PC-3 (cell line): Measurements from ENCODE around the gene ADARB2. TPM values are rescaled to one million over a fixed set of nuclear protein-coding genes. Genes with fewer than 3 reads are reported as not detected.

ENCODE experiments used
- ATAC-seq: fragments of 200-7000 bp; cut with Tn5 transposase; 2 replicates; pipeline ENCODE4 v1.9.1; 2020; ENCODE audit warnings: mild to moderate bottlenecking, moderate library complexity
- BruUV-seq: library from RNA; stranded (reverse); fragments of 400-500 nt; replicated peaks from 2 replicates; lab custom pipeline; 2021; lab: Mats Ljungman, UMichigan
- CTCF ChIA-PET: fragments of 300-600 bp; sonication (Branson Sonifier 250); formaldehyde crosslinking; loops from one replicate; lab custom pipeline; 2022; ENCODE audit warnings: antibody characterized with exemption; lab: Charles Lee
- POLR2A ChIA-PET: fragments of 300-600 bp; sonication (Branson Sonifier 250); formaldehyde crosslinking; loops from one replicate; lab custom pipeline; 2022; ENCODE audit warnings: antibody characterized with exemption; ENCODE audit not compliant: unreplicated experiment; lab: Charles Lee
- DNase-seq: peaks from one replicate; pipeline ENCODE4 v3.0.0-alpha.2; 2015
- H2AFZ ChIP-seq: fragments of 300-600 bp; sonication (generic); 2 replicates; pipeline ENCODE4 v1.6.0; 2016; ENCODE audit warnings: antibody characterized with exemption, low read length
- H3F3A ChIP-seq: fragments of 300-600 bp; sonication (generic); one replicate; pipeline ENCODE4 v1.6.0; 2017; ENCODE audit warnings: antibody characterized with exemption, low read length, control low read depth, mild to moderate bottlenecking; ENCODE audit not compliant: unreplicated experiment
- H3K27ac ChIP-seq: fragments of 300-600 bp; sonication (generic); 2 replicates; pipeline ENCODE4 v1.5.1; 2016; ENCODE audit warnings: mild to moderate bottlenecking, low read length
- H3K27me3 ChIP-seq: fragments of 300-600 bp; sonication (generic); 2 replicates; pipeline ENCODE4 v1.6.1; 2016; ENCODE audit warnings: low read length, mixed read lengths
- H3K36me3 ChIP-seq: fragments of 300-600 bp; sonication (generic); 2 replicates; pipeline ENCODE4 v1.6.1; 2016; ENCODE audit warnings: low read depth, mixed run types, low read length, mixed read lengths
- H3K4me1 ChIP-seq: fragments of 300-600 bp; sonication (generic); 2 replicates; pipeline ENCODE4 v1.5.1; 2016; ENCODE audit warnings: low read length; ENCODE audit not compliant: insufficient read depth
- H3K4me2 ChIP-seq: fragments of 300-600 bp; sonication (generic); 2 replicates; pipeline ENCODE4 v1.6.0; 2016; ENCODE audit warnings: low read length
- H3K4me3 ChIP-seq: fragments of 300-600 bp; sonication (generic); 2 replicates; pipeline ENCODE4 v1.5.1; 2016; ENCODE audit warnings: mild to moderate bottlenecking, low read length, mixed read lengths
- H3K79me2 ChIP-seq: fragments of 300-600 bp; sonication (generic); 2 replicates; pipeline ENCODE4 v1.6.1; 2017; ENCODE audit warnings: low read length, mixed read lengths
- H3K9ac ChIP-seq: fragments of 300-600 bp; sonication (generic); 2 replicates; pipeline ENCODE4 v1.6.0; 2016; ENCODE audit warnings: mild to moderate bottlenecking, low read length
- H3K9me2 ChIP-seq: fragments of 300-600 bp; sonication (generic); replicated peaks from 2 replicates; pipeline ENCODE4 v1.6.1; 2016; ENCODE audit warnings: mixed run types, low read length, mixed read lengths
- H3K9me3 ChIP-seq: fragments of 300-600 bp; sonication (generic); 2 replicates; pipeline ENCODE4 v1.6.1; 2016; ENCODE audit warnings: low read length, mixed read lengths
- H4K20me1 ChIP-seq: fragments of 300-600 bp; sonication (generic); 2 replicates; pipeline ENCODE4 v1.6.1; 2016; ENCODE audit warnings: low read length, mixed read lengths
- EZH2 ChIP-seq: fragments of 300-600 bp; sonication (generic); IDR thresholded peaks from one replicate; pipeline ENCODE4 v1.6.1; 2017; ENCODE audit warnings: antibody characterized with exemption, mild to moderate bottlenecking, low read length; ENCODE audit not compliant: unreplicated experiment
- EZH2phosphoT487 ChIP-seq: fragments of 300-600 bp; sonication (generic); IDR thresholded peaks from 2 replicates; pipeline ENCODE4 v1.6.1; 2018; ENCODE audit warnings: mild to moderate bottlenecking, antibody characterized with exemption, low read length, borderline replicate concordance
- intact Hi-C: fragments of 100-400 bp; cut with micrococcal nuclease; formaldehyde crosslinking; loops from 2 replicates; pipeline ENCODE4 v1.9.0; 2023
- total RNA-seq: library from RNA; depleted of rRNA; stranded (reverse); fragments of >200 nt; gene quantifications from 2 replicates; pipeline ENCODE4 v1.2.3, GENCODE V29; 2014
- TF ChIP-seq, protein P1 (sequence below): fragments of 300-600 bp; sonication (generic); conservative IDR thresholded peaks from 2 replicates; pipeline ENCODE4 v1.5.1; 2017; ENCODE audit warnings: antibody characterized with exemption, low read depth, mild to moderate bottlenecking, low read length

ADARB2 gene
- total RNA-seq, 1 experiment from 2014 or later, result not detected

DNA sequence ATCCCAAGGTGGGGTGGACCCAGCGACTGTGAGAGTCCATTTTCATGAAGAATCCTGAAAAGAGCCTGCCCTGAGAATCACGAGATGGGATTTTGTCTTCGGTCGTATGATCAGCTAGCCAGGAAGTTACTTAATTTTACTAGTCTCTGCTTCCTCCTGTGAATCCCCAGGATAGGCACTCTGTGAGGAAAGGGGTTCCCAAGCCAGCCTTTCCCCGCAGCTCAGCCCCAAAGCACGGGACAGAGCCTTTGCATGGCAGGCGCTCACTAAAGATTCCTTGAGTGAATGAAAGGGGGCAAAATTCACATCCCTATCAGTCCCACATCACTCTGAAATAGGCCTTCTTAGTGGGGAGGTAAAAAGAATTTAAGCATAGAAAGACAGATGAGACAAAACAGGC lies 219.6 kb downstream of the ADARB2 start:
- no TSS peak for BruUV-seq

DNA sequence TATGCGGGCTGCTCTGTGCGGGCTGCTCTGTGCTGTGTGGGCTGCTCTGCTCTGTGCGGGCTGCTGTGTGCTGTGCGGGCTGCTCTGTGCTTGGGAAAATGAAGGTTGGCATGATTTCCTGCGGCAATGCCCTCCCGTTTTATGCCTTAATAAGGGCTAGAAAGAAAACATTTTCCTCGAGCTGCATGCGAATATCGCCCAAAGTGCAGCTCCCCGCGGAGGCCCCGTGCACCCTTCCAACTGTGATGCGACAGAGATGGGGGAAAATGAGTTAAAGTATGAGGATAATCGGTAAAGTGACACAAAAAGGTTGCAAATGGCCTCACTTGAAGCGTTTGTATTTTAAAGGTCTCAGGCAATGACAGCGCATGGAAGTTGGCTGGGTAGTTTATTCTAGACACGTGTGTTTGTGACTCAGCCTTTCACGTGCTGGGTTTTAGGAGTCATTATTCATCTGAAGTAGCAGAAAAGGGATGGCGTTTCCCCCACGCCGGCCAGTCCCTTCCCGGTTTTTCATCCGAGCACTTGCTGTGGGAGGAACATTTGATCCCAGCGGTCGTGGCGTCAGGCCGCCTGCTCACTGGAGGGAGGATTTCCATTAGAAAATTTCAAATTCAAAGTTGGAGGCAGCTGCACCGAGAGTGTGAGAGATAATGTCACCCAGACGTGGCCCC lies 220.7 kb downstream of the ADARB2 start:
- Histone ChIP-seq H3K27ac (no peak overlapping the region), H3K36me3 (no peaks in the 10 kb centered on the region), H3K27me3 (no peaks in the 10 kb centered on the region), H3K4me3 (no peak overlapping the region), H3K79me2 (no peaks in the 10 kb centered on the region), H3K4me1 (no peaks in the 10 kb centered on the region), H3K9me2 (no peaks in the 10 kb centered on the region), H2AFZ (no peak overlapping the region), H3F3A (no peaks in the 10 kb centered on the region), H4K20me1 (no peaks in the 10 kb centered on the region), H3K9ac (no peak overlapping the region), H3K4me2 (no peak overlapping the region), H3K9me3 (no peaks in the 10 kb centered on the region)
- BruUV-seq, result no TSS peak
- CTCF ChIA-PET, result no interaction called here
- intact Hi-C loops, result no loop called here
- ATAC-seq (no peak), DNase-seq (no peak)
- no peak for TF ChIP-seq EZH2
- TF ChIP-seq EZH2phosphoT487, result no peak
- TF ChIP-seq, protein P1, sequence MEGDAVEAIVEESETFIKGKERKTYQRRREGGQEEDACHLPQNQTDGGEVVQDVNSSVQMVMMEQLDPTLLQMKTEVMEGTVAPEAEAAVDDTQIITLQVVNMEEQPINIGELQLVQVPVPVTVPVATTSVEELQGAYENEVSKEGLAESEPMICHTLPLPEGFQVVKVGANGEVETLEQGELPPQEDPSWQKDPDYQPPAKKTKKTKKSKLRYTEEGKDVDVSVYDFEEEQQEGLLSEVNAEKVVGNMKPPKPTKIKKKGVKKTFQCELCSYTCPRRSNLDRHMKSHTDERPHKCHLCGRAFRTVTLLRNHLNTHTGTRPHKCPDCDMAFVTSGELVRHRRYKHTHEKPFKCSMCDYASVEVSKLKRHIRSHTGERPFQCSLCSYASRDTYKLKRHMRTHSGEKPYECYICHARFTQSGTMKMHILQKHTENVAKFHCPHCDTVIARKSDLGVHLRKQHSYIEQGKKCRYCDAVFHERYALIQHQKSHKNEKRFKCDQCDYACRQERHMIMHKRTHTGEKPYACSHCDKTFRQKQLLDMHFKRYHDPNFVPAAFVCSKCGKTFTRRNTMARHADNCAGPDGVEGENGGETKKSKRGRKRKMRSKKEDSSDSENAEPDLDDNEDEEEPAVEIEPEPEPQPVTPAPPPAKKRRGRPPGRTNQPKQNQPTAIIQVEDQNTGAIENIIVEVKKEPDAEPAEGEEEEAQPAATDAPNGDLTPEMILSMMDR, result no peak
- POLR2A ChIA-PET, result no interaction called here

More for the DNA sequence above, 219.6 kb downstream of the ADARB2 start:
- no peak overlapping the region for H3K27ac ChIP-seq
- H3K27me3 ChIP-seq, result no peaks in the 10 kb centered on the region
- no peak overlapping the region for H3K4me2 ChIP-seq
- H3K9ac ChIP-seq, result no peak overlapping the region
- CTCF ChIA-PET, result no interaction called here
- no peaks in the 10 kb centered on the region for H4K20me1 ChIP-seq
- intact Hi-C loops, result no loop called here
- no peak overlapping the region for H2AFZ ChIP-seq
- DNase-seq (no peak), ATAC-seq (no peak)
- H3K36me3 ChIP-seq, result no peaks in the 10 kb centered on the region
- no peaks in the 10 kb centered on the region for H3K79me2 ChIP-seq
- H3K4me1 ChIP-seq, result no peaks in the 10 kb centered on the region
- no peaks in the 10 kb centered on the region for H3F3A ChIP-seq
- TF ChIP-seq, protein P1, result no peak
- no peak for TF ChIP-seq EZH2
- no peak for TF ChIP-seq EZH2phosphoT487
- H3K9me3 ChIP-seq, result no peaks in the 10 kb centered on the region
- H3K9me2 ChIP-seq, result no peaks in the 10 kb centered on the region
- no peak overlapping the region for H3K4me3 ChIP-seq
- POLR2A ChIA-PET, result no interaction called here

DNA sequence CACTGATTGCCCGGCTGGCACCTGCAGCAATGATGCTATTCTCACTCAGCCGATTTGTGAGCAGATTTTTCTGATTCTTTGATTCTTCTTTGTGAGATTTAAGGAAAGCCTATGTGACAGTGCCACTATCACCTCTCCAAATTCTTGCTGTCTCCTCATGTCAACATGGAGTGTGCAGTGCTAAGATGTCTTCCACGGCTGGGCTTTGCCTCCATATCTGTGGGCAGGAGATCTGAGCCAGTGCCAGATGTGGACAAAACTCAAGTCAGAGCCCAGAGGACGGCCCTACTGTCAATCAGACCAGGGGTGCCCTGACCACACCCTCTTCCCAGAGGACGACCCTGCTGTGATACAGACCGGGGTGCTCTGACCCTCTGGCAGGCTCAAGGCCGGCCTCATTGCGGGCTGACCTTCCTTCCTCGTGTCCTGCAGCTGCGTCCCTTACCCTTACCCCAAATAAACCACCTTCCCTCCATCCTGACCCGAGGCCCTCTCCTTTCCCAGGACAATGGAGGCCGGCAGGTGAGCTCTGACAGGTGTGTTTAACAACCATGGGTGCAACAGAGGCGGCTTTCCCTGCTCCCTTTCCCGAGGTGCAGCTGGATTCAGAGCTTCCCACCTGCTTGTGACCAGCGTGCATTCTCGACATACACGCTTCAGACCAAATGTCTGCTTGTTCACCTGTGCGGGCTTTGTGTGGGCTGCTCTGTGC lies 221.4 kb downstream of the ADARB2 start:
- no peaks in the 10 kb centered on the region for H3F3A ChIP-seq
- H3K27me3 ChIP-seq, result no peaks in the 10 kb centered on the region
- BruUV-seq, result no TSS peak
- H3K9me2 ChIP-seq, result no peaks in the 10 kb centered on the region
- H4K20me1 ChIP-seq, result no peaks in the 10 kb centered on the region
- H2AFZ ChIP-seq, result no peak overlapping the region
- H3K9ac ChIP-seq, result no peak overlapping the region
- TF ChIP-seq EZH2phosphoT487, result no peak
- TF ChIP-seq EZH2, result no peak
- TF ChIP-seq, protein P1, result no peak
- no peaks in the 10 kb centered on the region for H3K9me3 ChIP-seq
- DNase-seq (no peak), ATAC-seq (no peak)
- H3K4me1 ChIP-seq, result no peaks in the 10 kb centered on the region
- H3K79me2 ChIP-seq, result no peaks in the 10 kb centered on the region
- no peaks in the 10 kb centered on the region for H3K36me3 ChIP-seq
- POLR2A ChIA-PET, result no interaction called here
- no peak overlapping the region for H3K4me3 ChIP-seq
- no peak overlapping the region for H3K27ac ChIP-seq
- CTCF ChIA-PET, result no interaction called here
- H3K4me2 ChIP-seq, result no peak overlapping the region
- intact Hi-C loops, result no loop called here
